Left forelimb (tissue), 1 donor: ENCODE data around the gene DMWD.
A peak's percentile ranks its signal among the peaks of the same experiment; 100 is the strongest.

Experiments
- DNase-seq: peaks from one replicate; pipeline ENCODE4 v3.0.0-alpha.2; 2018; ENCODE audit warnings: low spot score

DMWD gene

DNA sequence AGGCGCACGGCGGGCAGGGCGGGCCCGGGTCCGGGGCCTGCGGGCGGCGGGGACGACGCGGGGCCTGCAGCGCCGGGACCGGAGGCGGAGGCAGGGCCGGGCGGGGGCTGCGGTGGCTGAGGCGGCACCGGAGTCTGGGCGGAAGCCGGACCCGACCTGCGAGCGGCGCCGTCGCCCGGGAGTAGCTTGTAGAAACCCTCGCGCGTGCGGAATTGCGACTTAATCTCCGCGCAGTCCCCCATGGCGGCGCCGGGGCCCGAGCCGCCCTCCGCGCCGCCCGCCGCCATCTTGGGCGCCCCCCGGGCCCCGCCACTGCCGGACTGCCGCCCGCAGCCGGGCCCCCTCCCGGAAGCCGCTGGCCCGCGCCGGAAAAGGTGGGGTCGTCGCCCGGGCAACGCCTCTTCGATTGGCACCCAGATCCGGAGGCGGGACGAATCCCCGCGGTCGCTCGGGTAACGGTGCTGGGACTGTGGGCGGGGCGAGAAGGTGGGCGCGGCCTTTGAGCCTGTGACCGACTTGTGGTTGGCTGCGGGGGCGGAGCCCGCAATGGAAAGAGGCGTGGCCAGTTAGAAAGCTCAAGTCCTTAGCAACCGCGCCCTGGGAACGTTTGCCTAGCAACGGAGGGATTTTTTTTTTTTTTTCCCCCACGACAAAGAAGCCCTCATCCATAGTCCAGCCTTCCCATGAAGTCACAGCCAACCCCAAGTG, at the start of gene DMWD:
Gene DMWD, minus strand, starts transcription at position 376 of the 708 bp plus-strand sequence. Its CDS starts 89 bp downstream, at position 287.
- DNase-seq, result peak; percentile 100

DNA sequence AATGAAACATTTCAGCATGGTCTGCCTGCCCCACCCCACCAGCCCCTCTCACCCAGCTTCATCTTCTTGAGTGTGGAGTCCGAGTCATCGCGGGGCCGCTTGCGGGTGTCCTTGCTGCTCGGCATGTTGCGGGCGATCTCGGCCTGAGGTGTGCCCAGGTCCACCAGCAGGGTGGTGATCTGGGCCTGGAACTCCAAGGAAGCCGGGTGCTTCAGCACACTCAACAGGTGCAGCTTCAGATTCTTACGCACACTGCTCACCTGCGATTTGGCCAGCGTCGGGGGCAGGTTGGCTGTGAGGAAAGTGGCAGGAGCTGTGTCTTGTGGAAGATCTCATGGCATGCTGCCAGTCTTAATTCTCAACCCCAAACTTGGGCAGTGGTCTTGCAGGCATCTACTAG, 49.6 kb upstream of the DMWD start:
- DNase-seq, result no peak

- no peak for DNase-seq
These were observed 42.3 kb upstream of the DMWD start for GRCh38 chr19:45834970-45835369.

GRCh38 chr19:45828945-45829344, 36.3 kb upstream of the DMWD start:
- no peak for DNase-seq

DNA sequence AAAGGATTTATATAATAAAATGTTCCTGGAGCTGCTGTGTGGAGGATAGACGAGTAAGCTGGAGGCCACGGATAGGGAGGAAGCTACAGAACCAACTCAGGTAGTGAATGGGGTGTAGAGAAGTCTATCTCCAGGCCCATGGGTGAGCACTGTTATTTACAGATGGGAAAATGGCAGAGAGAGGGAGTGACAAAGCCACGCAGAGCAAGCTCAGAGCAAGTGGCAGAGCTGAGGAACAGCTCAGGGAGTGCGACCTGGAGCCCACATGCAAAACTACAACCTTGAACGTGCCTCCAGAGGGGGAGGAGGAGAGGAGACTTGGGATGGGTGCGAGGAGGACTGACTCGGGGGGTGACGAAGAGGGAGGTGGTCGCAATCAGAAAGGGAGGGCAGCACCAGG, 35.9 kb upstream of the DMWD start:
- no peak for DNase-seq

DNA sequence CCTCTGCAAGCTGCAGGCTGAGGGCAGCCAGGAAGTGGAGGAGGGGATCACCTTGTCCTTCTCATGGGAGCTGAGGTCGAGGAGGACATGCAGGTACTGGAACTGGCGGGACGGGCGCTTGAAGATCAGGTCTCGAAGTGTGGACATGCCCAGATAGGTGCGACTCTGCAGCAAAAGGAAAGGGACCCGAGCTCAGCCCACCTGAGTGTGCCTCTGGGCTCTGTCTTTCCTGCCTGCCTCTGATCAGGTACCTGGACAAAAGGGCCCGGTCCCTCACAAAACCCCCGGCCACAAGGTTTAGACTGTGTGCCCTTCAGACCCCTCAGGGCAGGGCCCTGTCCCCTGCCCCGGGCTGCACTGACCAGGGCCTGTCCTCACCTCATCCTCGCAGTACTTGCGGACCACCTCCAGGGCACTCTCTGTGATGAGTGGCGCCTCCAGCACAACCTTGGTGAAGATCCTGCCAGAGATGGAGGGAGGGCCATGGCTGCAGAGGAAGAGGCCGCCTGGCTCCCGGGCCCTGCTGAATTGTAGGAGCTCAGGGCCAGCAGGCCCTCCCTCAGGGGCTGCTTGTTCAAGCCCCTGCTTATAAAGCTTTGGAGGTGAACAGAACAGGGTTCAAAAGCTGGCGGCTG, 34.9 kb upstream of the DMWD start:
- no peak for DNase-seq

GRCh38 chr19:45826934-45827333, 34.3 kb upstream of the DMWD start:
- DNase-seq, result no peak

DNA sequence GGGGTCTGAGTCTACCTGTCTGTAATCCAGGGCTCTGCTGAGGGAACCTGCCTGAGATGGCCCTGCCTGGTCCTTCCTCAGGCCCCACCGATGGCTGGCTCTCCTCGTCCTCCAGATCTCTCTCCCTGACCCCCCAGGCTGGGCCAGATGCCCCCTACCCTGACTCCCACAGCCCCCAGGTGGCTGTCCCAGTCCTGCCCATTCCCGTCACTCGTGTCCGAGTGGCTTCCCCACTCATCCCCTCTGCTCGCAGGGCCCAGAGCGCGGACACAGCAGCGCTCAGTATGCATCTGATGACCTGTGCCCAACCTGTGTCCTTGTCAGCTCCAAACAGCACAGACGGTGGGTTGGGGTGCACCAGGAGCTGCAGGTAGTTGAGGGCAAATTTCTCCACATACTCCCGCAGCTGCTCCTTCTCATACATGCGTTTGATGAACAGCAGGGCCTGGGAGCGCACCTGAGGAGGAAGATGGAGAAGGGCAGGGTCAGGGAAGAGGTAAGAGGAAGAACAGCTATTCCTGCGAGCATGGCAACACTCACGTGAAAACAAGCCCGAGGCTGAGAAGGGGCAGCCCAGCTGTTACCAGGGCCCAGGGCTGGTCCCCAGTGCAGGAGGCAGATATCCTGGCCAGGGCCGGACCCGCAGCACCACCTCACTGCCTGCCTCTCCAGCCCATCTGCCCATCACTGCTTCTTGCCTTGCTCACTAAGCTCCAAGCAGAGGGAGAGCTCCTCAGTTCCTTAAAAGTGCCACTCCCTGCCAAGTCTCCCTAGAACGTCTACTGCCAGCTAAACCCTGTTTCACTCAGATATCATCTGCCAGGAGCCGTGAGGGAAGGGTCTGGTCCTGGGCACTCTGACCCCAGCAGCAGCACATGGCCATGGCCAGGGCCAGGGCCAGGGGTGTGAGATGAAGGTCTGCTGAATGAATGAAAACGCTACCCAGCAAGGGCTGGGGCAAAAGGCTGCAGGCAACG, 33.6 kb upstream of the DMWD start:
- no peak for DNase-seq

DNA sequence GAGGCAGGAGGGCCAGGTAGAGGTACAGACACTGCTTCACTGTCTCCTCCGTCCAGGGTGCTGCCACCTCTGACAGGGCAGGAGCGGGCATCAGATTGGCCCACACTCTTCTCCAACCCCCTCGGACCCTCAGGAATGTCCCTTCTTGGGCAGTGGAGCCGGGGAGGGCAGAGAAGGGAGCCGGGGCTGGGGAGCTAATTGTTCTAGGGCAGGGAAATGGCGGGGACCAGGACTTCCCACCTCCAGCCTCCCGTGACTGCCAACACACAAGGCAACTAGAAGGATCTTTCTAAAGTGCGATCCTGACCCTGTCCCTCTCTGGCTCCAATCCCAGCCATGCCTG, 32.6 kb upstream of the DMWD start:
- DNase-seq, result no peak

GRCh38 chr19:45824531-45825262, 32.1 kb upstream of the DMWD start:
- no peak for DNase-seq

- DNase-seq, result no peak
These were observed 31.4 kb upstream of the DMWD start for GRCh38 chr19:45824041-45824471.

DNA sequence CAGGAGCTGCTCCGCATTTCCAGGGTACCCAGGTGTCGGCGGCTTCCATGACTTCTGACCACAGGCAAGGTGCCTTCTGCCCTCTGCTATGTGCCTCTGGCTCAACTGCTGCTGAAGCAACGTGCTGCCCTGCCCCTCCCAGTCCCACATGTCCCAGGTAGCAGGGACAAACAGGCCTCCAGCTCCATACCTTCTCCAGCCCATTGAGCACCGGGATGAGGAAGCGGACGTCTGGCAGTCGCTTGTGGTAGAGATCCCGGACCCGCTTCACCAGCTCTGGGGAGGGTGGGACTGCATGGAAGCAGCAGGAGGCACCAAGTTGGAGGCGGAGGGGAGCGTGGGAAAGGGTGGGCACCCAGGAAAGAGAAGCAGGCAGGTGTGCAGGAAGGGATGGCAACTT, 30.5 kb upstream of the DMWD start:
- no peak for DNase-seq

- no peak for DNase-seq
These were observed 30.1 kb upstream of the DMWD start for GRCh38 chr19:45822716-45823115.

- DNase-seq, result no peak
These were observed 28.9 kb upstream of the DMWD start for GRCh38 chr19:45821570-45821969.

DNA sequence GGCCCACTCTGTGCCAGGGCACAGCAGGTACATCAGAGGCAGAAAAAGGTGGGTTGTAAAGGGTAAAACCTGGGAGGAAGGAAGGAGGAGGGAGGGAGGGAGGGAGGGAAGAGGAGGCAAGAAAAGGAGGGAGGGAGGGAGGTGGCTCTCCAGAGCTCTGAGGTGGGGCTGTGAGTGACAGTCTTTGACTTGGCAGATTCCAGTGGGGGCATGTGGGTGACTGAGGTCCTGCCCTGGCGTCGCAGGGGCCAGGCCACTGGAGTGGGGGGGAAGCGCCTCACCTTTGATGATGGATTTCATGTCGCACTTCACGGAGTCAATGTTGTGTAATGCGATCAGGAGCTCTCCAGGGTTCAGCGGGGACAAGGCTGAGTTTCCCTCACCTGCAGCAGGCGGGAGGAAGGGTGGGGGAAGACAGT, 28.5 kb upstream of the DMWD start:
- DNase-seq, result no peak

DNA sequence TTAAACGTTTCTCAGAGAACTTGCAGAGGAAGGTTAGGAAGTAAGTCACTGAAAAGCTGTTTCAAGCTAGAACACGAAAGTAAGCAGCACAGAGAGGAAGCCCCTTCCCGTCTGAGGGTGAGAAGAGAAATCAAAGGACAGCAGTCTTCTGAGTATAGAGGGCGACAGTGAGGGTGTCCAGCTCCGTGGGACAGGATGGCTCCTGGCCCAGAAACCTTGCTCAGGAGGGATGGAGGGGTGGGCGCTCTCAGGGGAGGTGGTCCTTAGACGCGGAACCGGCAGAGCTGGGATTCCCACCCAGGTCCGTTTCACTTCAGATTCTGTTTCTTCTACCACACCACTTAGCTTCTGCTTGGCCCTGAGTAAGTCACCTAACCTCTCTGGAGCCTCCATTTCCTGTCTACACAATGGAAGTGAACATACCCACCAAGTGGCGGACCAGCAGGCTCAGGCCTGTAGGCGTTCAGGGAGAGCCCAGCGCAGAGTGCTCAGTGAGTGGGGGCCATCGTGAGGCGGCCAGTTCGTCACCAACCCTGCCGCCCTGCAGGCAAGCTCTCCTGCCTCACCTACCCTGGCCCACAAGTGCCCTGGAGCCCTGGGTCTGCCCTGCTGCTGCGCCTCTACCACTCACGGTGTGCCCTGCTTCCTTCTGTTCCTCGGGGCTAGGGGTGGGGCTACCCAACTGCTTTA, 27.9 kb upstream of the DMWD start:
- no peak for DNase-seq

DNA sequence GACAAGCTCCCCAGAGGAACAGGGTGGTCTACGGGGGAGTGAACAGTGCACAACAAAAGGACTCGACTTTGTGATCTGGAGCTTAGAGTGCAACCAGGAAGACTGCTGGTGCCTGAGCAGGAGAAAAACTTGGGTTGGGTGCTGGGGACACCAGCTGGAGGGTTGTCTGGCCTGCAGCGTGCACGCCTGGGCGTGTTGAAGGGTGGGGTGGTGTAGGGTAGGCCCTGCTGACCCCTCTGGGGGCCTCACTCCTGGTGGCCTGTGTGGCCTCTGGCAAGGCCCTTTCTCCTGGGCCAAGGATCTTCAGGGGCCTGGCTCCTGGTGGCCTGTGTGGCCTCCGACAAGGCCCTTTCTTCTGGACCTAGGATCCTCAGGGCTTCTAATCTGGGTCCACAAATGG, 27.1 kb upstream of the DMWD start:
- DNase-seq, result no peak

DNA sequence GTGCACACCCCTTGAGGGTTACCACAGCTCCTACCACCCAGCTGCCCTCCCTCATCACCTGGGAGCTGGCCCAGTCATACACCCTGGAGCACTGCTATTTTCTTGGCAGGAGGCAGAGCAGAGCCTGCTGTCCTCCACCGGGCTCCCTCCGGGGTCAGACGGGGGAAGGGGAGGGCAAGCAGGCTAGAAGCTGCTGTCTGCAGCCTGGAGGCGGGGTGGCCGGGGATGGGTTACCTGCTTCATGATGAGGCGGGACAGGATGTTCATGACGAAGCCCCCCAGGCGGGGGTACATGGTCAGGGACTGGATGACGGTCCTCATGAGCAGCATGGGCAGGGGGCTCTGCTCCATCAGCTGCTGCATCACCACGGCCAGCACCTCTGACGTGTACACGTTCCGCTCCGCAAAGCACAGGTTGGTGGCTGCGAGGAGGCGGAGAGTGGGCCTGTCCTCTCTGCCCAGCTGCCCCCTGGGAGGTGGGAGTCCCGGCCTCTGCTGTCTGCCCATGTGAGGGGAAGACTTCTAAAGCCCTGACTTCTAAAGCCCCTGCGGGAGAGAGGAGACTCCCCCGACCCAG, 25.2 kb upstream of the DMWD start:
- DNase-seq, result no peak

GRCh38 chr19:45817010-45817724, 24.5 kb upstream of the DMWD start:
- peak; percentile 93 for DNase-seq

- DNase-seq, result no peak
These were observed 23.8 kb upstream of the DMWD start for GRCh38 chr19:45816236-45817009.
